ENCODE data around the gene BICC1.

DNA sequence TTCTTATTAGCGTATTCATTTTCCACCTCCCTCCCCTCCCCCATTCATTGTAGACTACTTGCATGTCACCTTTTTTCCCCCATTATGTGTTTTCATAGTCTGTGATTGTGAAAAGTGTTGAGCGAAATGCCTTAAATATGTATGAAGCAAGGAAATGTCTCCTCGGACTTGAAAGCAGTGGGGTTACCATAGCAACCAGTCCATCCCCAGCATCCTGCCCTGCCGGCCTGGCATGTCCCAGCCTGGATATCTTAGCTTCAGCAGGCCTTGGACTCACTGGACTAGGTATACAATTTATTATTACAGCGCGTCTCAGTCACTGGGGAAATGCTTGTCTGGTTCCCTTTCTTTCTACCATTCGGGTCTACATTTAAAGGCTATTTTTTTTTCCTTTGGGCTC lies 283.6 kb downstream of the BICC1 start:
- TF ChIP-seq, protein P1, sequence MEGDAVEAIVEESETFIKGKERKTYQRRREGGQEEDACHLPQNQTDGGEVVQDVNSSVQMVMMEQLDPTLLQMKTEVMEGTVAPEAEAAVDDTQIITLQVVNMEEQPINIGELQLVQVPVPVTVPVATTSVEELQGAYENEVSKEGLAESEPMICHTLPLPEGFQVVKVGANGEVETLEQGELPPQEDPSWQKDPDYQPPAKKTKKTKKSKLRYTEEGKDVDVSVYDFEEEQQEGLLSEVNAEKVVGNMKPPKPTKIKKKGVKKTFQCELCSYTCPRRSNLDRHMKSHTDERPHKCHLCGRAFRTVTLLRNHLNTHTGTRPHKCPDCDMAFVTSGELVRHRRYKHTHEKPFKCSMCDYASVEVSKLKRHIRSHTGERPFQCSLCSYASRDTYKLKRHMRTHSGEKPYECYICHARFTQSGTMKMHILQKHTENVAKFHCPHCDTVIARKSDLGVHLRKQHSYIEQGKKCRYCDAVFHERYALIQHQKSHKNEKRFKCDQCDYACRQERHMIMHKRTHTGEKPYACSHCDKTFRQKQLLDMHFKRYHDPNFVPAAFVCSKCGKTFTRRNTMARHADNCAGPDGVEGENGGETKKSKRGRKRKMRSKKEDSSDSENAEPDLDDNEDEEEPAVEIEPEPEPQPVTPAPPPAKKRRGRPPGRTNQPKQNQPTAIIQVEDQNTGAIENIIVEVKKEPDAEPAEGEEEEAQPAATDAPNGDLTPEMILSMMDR (optimal IDR thresholded peaks at IDR 0.05 in 1 of 3, IDR thresholded peaks at IDR 0.05 in 1 of 3, conservative IDR thresholded peaks at IDR 0.05 in 1 of 3; ENCODE audit: extremely low read depth in 1 of 3, insufficient read depth in 2 of 3, low read length in 3 of 3), result no peak
- TF ChIP-seq EZH2 (IDR thresholded peaks at IDR 0.05; ENCODE audit: low read length), result no peak

Data from keratinocyte (primary cell).